ENCODE data around the gene SLC38A10. TPM values are rescaled to one million over a fixed set of nuclear protein-coding genes. Genes with fewer than 3 reads are reported as not detected.

The SLC38A10 gene
- total and polyA plus RNA-seq, 10 of the 15 experiments (the other 5 are each of a cell fraction or from before 2014, with no cell fraction given): 0.52 to 67.9 (median 22.1) TPM

GRCh38 chr17:81229666-81229920 lies 65.5 kb downstream of the SLC38A10 start:
- Histone ChIP-seq H3K27ac (ENCODE audit: control insufficient read depth, insufficient read depth) (no peak overlapping the region), H2AFZ (ENCODE audit: control insufficient read depth, low read depth, low read length) (no peak overlapping the region), H3K4me1 (ENCODE audit: control insufficient read depth, insufficient read depth, low read length) (peaks cover 14% of the 10 kb centered on the region), H3K79me2 (ENCODE audit: control insufficient read depth, insufficient read depth, low read length) (no peaks in the 10 kb centered on the region), H3K4me2 (ENCODE audit: control insufficient read depth, insufficient read depth) (no peak overlapping the region), H3K36me3 (ENCODE audit: control insufficient read depth in 2 of 2, insufficient read depth in 2 of 2, low read length in 1 of 2) (peaks cover 4 to 12% of the 10 kb centered on the region in 2 experiments; a peak in 3 of 4 replicates), H4K20me1 (ENCODE audit: control insufficient read depth, insufficient read depth) (no peaks in the 10 kb centered on the region), H3K4me3 (no peak overlapping the region), H3K9me3 (replicated peaks; ENCODE audit: control insufficient read depth, insufficient read depth, low read length) (no peaks in the 10 kb centered on the region), H3K27me3 (replicated peaks in 1 of 2; ENCODE audit: control insufficient read depth in 2 of 2, insufficient read depth in 2 of 2, low read length in 1 of 2) (no peaks in the 10 kb centered on the region), H3K9ac (ENCODE audit: control insufficient read depth, insufficient read depth, low read length) (no peak overlapping the region)
- no TSS peak for BruUV-seq (replicated peaks)
- DNase-seq (ENCODE audit: low read depth, low spot score): no peak
- RAD21 ChIA-PET (ENCODE audit: unreplicated experiment): no interaction called here
- intact Hi-C loops (cut with micrococcal nuclease; ENCODE audit: unreplicated experiment) (no loop called here), in situ Hi-C loops (cut with MboI) (loop anchor here (25.0 kb wide), 1 partner anchor 217 kb away; no protein-coding TSS in a partner anchor)
- FAIRE-seq: no peak
- WGBS (ENCODE audit: insufficient coverage, insufficient replicate concordance, low lambda C conversion rate, missing lambda C conversion rate): 92% methylated on average over 14 of the region's 14 CpGs
- POLR2A ChIA-PET: no interaction called here
- CTCF ChIA-PET: interaction anchor here (0.5 to 0.9 kb wide), 2 partner anchors 9 to 165 kb away, joined by 3 read pairs; partner anchors contain the start of genes NDUFAF8 and TEPSIN
- SMC1A ChIA-PET (ENCODE audit: uncharacterized antibody, unreplicated experiment): interaction anchor here (0.9 kb wide), 1 partner anchor 9 kb away, joined by 3 read pairs; the partner anchor contains the start of genes NDUFAF8 and TEPSIN
- no peak for ATAC-seq
- no peak for TF ChIP-seq EED (IDR thresholded peaks at IDR 0.05; ENCODE audit: low read depth)
- no peak for TF ChIP-seq PKNOX1 (IDR thresholded peaks at IDR 0.05)
- TF ChIP-seq YY1 (IDR thresholded peaks at IDR 0.05; ENCODE audit: low read depth, low read length): no peak
- TF ChIP-seq RB1 (IDR thresholded peaks at IDR 0.05; ENCODE audit: borderline replicate concordance): no peak
- no peak for TF ChIP-seq BCL11A (IDR thresholded peaks at IDR 0.05; ENCODE audit: low read depth, low read length)
- no peak for TF ChIP-seq MEF2B (IDR thresholded peaks at IDR 0.05; ENCODE audit: partially characterized antibody, poor library complexity, severe bottlenecking)
- no peak for TF ChIP-seq FOXM1 (IDR thresholded peaks at IDR 0.05; ENCODE audit: low read depth, low read length)
- TF ChIP-seq TCF3 (IDR thresholded peaks at IDR 0.05; ENCODE audit: borderline replicate concordance, insufficient read depth, low read depth, low read length): no peak
- TF ChIP-seq BACH1 (IDR thresholded peaks at IDR 0.05; ENCODE audit: borderline replicate concordance): no peak
- no peak for TF ChIP-seq NR2C1 (IDR thresholded peaks at IDR 0.05)
- no peak for TF ChIP-seq KAT2A (conservative IDR thresholded peaks at IDR 0.05; ENCODE audit: control insufficient read depth, low read depth, low read length)
- TF ChIP-seq REST (IDR thresholded peaks at IDR 0.05; ENCODE audit: low read depth, low read length): no peak
- no peak for TF ChIP-seq TBL1XR1 (IDR thresholded peaks at IDR 0.05; ENCODE audit: low read depth, low read length)
- no peak for TF ChIP-seq EZH2 (IDR thresholded peaks at IDR 0.05; ENCODE audit: borderline replicate concordance, control insufficient read depth, low read depth, low read length)
- no peak for TF ChIP-seq NFIC (IDR thresholded peaks at IDR 0.05; ENCODE audit: low read depth, low read length)
- no peak for TF ChIP-seq NFYA (IDR thresholded peaks at IDR 0.05; ENCODE audit: borderline replicate concordance, low read depth, low read length)
- no peak for TF ChIP-seq BCL3 (IDR thresholded peaks at IDR 0.05; ENCODE audit: borderline replicate concordance, insufficient read depth, low read depth, low read length, poor library complexity, severe bottlenecking)
- no peak for TF ChIP-seq RELB (IDR thresholded peaks at IDR 0.05; ENCODE audit: low read depth)
